NB4 (cell line): ENCODE data around the gene CCL26.

Experiments
- CTCF ChIP-seq: IDR thresholded peaks from one replicate; pipeline ENCODE4 v1.5.1; 2012; ENCODE audit warnings: low read depth, low read length
- POLR2A ChIP-seq: IDR thresholded peaks from 2 replicates; pipeline ENCODE4 v1.6.1; 2011; ENCODE audit warnings: mild to moderate bottlenecking; ENCODE audit not compliant: insufficient read length; ENCODE audit errors: extremely low read depth

GRCh38 chr7:75772081-75773077 is at the start of gene CCL26:
- TF ChIP-seq CTCF (no peak), POLR2A (no peak)
